HG03575 (cell line): Measurements from ENCODE around the gene UGT1A7.

ENCODE experiments used
- ATAC-seq: cut with Tn5 transposase; IDR thresholded peaks from one replicate; pipeline ENCODE4 v1.9.1; 2021; ENCODE audit not compliant: unreplicated experiment, insufficient number of reproducible peaks, low FRiP score; ENCODE audit errors: extremely low read depth

Gene UGT1A7

GRCh38 chr2:233789554-233789953, 107.9 kb downstream of the UGT1A7 start:
- ATAC-seq = no peak

- ATAC-seq = no peak
Observed at GRCh38 chr2:233791151-233791882, 109.6 kb downstream of the UGT1A7 start.

DNA sequence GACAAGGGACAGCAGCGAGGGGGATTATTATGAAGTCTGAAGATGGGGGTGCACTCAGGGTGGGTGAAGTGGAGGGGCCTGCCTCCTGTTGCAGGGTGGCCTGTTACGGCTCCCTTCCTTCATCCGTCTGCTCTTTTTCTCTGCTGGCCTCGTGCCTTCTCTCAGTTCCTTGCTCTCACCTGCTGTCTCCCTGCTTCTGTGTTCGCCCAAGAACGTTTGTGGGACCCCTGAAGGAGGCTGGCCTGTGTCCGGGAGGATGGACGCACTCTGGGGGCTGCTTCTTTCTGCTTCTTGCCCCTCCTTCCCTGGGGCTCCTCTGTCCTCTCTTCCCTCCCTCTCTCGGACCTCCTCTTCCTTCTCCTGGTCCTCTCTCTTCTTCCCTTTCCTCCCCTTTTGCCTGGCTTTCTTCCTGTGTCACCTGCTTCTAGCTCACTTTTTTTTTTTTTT, 110.2 kb downstream of the UGT1A7 start:
- no peak for ATAC-seq

DNA sequence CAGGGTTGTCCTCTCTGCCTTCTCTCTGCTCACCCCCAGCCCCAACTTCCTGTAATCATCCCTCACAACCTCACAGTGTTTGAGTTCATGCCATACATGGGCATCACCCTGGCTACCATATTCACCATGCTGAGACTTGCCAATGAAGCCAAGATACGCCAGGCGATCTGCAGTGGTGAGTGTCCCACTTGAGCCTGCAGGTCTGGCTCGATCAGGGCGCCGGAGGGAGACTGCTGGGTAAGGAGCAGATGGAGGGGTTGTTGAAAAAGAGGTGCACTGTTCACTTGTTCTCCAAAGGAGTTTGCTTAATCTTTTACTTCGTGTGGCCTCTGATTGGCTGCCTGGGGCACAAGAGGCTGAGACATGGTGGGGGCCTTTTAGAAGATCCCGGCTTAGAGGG, 111.0 kb downstream of the UGT1A7 start:
- no peak for ATAC-seq

DNA sequence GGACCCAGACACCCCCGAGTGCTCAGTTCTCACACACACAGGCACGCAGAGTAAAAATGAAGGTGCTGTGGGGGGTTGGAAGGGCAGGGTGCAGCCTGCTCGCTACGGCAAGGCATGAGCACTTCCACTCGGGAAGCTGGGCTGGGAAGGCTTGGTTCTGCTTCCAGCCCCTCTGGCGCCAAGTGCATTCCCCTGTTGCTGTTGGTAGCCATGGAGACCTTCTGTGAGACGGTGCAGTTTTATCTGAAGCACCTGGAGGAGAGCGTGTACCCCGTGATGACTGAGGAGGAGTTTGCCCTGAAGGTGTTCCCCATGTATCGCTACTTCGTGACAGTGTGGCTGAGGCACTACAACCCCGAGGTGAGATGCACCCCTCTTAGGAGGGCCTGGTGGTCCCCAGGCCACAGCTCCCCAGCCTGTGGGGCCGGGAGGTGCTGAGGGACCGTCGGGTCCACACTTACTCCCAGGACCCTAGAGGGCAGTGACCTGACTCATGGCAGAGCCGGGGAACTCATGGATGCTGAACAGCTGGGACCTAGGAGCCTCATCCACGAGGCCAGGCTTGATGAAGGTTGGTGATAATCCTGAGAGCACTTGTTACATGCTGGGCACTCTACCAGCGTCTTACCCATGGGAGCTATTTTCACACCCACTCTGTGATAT, 111.9 kb downstream of the UGT1A7 start:
- ATAC-seq = no peak

DNA sequence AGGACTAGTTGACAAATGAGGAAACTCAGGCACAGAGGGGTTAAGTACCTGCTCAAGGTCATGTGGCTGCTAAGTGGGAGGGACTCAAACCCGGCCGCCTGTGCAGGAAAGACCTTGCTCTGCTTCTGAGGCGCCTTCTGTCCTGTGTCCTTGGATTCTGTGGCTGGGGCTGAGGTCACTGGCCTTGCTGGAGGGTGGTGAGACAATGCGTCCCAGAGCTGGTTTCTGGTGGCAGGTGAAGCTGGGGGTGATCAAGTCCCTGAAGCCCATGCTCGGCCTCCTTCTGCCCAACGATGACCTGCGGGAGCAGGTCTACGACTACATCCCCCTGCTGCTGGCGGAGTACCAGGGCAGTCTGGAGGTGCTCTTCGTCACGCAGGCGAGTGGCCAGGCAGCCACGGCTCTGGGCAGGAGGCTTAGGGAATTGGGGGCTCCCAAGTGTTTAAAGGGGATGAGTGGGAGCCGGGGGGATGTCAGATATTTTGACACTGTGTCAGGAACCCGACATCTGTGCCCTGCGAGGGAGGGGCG, 112.5 kb downstream of the UGT1A7 start:
- ATAC-seq = no peak

DNA sequence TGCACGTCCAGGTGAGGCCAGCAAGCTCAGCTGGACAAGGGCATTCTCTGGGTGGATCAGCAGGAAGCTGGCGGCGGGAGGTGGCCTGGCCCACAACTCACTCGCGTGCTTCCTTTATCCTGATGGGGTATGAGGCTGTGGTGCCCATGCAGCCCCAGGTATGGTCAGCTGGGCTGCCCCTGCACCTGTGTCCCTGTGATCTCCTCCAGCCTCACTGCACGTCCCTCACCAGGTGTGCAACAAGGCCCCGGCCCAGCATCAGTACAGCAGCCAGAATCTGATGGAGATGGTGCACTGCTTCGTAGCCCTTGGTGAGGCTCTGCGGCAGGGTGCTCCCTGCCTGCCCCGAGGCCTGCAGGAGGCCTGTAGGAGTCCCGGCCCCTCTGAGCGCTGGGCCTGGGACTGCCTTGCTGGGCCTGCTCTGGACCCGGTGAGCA, 114.1 kb downstream of the UGT1A7 start:
- no peak for ATAC-seq

GRCh38 chr2:233796254-233796653, 114.6 kb downstream of the UGT1A7 start:
- no peak for ATAC-seq

DNA sequence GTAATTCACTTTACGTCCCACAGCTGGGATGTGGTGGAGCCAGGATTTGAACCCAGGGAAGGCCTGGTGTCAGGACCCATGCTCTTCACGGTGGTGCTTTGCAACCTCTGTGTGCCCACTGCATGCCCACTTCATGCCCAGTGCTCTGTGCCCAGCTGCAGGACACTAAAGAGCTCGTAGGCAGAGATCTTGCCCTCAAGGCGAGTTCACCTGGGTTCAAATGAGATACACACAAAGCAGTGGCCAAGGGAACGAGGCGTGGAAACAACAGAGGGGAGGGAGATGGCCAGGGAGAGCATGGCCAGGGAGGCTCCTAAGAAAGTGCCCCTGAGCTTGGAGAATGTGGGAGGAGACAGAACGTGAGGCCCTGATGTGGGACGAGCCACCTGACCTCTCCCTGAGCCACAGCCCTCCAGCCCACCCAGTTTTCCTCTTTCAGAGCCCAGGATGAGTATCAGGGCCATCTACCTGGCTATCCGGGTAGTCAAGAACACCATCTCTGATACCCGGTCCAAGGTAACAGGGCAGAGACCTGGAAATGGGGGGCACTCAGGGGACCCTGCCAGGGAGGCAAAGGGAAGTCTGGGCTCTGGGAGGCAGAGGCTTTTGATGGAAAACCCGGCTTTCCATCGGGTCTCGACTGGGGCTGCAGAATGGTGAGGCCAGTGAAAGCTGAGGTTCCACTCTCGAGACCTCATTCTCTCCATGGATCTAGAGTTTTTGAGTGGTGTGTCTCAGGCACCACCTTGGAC, 116.8 kb downstream of the UGT1A7 start:
- no peak for ATAC-seq

DNA sequence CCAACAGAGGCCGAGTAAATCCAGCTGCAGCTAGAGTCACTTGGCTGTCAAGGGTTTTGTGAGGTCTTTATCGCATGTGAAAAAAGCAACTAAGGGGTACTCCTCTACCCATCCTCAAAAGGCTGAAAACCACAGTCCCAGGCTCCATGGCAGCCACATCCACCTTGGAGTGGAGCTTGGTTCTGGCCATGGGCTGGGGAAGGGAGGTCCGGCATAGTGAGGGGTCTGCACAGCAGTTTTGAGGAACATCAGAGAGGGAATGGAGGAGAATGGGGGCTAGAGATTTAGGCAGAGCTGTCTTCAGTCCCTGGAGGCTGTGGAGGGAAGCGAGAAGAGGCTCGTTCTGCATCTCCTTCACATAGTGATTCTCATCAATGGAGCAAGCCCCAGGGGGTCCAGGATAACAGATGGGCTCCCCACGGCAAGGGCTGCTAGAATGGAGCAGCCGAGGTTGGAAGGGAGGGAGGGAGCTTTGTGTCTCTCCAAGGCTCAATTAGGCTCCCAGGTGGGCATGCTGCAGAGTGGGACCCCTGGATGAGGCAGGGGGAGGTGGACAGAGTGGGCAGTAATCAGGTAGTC, 117.5 kb downstream of the UGT1A7 start:
- no peak for ATAC-seq

GRCh38 chr2:233799716-233800115, 118.0 kb downstream of the UGT1A7 start:
- no peak for ATAC-seq

- no peak for ATAC-seq
Observed at GRCh38 chr2:233800208-233800607, 118.5 kb downstream of the UGT1A7 start.

DNA sequence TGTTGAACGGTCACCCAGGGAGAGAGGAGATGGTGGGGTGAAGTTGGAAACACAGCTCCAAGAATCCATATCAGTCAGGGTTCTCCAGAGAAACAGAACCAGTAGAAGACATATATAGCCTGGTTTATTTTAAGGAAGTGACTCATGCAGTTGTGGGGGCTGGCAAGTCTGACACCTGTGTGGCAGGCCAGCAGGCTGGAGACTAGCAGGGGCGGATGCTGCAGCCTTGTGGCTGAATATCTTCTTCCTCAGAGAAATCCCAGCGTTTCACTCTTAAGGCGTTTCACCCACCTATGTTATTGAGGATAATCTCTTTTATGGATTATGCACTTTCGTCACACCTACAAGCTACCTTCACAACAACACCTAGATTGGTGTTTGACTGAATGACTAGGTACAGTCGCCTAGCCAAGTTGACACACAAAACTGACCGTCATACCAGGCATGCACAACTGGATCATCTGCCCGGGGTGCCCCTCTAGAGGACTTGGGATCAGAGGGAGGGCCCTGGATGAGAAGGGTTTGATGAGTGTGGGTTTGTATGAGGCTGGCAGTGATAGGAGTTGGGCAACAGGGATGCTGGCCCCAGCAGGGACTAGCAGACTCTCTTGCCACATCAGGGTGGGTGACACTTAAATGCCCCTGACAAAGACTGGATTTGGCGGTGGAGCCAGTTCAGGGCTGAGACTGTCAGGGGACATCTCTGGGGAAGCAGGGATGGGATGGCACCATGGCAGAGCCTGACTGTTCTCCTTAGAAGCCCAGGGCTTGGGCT, 119.8 kb downstream of the UGT1A7 start:
- no peak for ATAC-seq

GRCh38 chr2:233802132-233802815, 120.6 kb downstream of the UGT1A7 start:
- no peak for ATAC-seq

GRCh38 chr2:233803292-233803911, 121.7 kb downstream of the UGT1A7 start:
- no peak for ATAC-seq

GRCh38 chr2:233803994-233804393, 122.3 kb downstream of the UGT1A7 start:
- ATAC-seq = no peak

- ATAC-seq = no peak
Observed at GRCh38 chr2:233807215-233807865, 125.6 kb downstream of the UGT1A7 start.
